Prostate gland (tissue), 2 donors: ENCODE measurements around the gene FKBP14. TPM values are rescaled to one million over a fixed set of nuclear protein-coding genes. Genes with fewer than 3 reads are reported as not detected.

Experiments
- DNase-seq: peaks from one replicate; pipeline ENCODE4 v3.0.0-alpha.2; 2019; ENCODE audit warnings: low spot score
- H3K27ac ChIP-seq, 2 donors: fragments of 200-600 bp; sonication (generic); 2 replicates each; pipeline ENCODE4 v1.5.1; 2017 to 2019
- H3K27me3 ChIP-seq: fragments of 200-600 bp; sonication (generic); replicated peaks from 2 replicates; pipeline ENCODE4 v1.5.1; 2019; ENCODE audit not compliant: insufficient read depth
- H3K36me3 ChIP-seq, 2 donors: fragments of 200-600 bp; sonication (generic); 1 replicate in 1 of 2; 2 replicates in 1 of 2; pipeline versions ENCODE4 v1.5.1 to v1.8.1; 2017 to 2019
- H3K4me1 ChIP-seq: fragments of 200-600 bp; sonication (generic); replicated peaks from 2 replicates; pipeline ENCODE4 v1.5.1; 2019
- H3K4me3 ChIP-seq, 2 donors: fragments of 200-600 bp; sonication (generic); 2 replicates each; pipeline ENCODE4 v1.5.1; 2017 to 2019
- H3K9me3 ChIP-seq: fragments of 200-600 bp; sonication (generic); 2 replicates; pipeline ENCODE4 v1.5.1; 2017
- POLR2A ChIP-seq: fragments of 450-650 bp; IDR thresholded peaks from one replicate; pipeline ENCODE4 v1.6.1; 2016; ENCODE audit warnings: antibody characterized with exemption, mild to moderate bottlenecking
- POLR2AphosphoS5 ChIP-seq: sonication (generic); formaldehyde crosslinking; IDR thresholded peaks from one replicate; pipeline ENCODE4 v1.6.1; 2017; ENCODE audit warnings: antibody characterized with exemption
- WGBS: methylation state at CpG from one replicate; pipeline ENCODE4 v1.1.5; 2018; 5-methylcytosine and 5-hydroxymethylcytosine counted together
- intact Hi-C: fragments of 100-400 bp; cut with DNase I; formaldehyde crosslinking; loops from one replicate; pipeline ENCODE4 v1.14.2; 2022
- total RNA-seq, 2 donors: library from RNA; depleted of rRNA; stranded (reverse); fragments of >200 nt; gene quantifications; one replicate each; pipeline ENCODE4 v1.1.0, GENCODE V29; 2016
- TF ChIP-seq, protein P1 (sequence below), 4 experiments: fragments of 200-600 bp in 2 of 4; fragments of 450-650 bp in 2 of 4; sonication (generic) in 2 of 4; IDR thresholded peaks; 1 replicate in 3 of 4; 2 replicates in 1 of 4; pipeline ENCODE4 v1.5.1; 2016 to 2019; ENCODE audit warnings: antibody characterized with exemption in 4 of 4, mild to moderate bottlenecking in 2 of 4, moderate library complexity in 2 of 4

The FKBP14 gene
- total RNA-seq, 2 donors from 2014 or later = 8.4 to 9.5 TPM

GRCh38 chr7:30018451-30018850, 8.1 kb downstream of the FKBP14 start:
- H3K9me3 ChIP-seq = no peaks in the 10 kb centered on the region
- TF ChIP-seq, protein P1, sequence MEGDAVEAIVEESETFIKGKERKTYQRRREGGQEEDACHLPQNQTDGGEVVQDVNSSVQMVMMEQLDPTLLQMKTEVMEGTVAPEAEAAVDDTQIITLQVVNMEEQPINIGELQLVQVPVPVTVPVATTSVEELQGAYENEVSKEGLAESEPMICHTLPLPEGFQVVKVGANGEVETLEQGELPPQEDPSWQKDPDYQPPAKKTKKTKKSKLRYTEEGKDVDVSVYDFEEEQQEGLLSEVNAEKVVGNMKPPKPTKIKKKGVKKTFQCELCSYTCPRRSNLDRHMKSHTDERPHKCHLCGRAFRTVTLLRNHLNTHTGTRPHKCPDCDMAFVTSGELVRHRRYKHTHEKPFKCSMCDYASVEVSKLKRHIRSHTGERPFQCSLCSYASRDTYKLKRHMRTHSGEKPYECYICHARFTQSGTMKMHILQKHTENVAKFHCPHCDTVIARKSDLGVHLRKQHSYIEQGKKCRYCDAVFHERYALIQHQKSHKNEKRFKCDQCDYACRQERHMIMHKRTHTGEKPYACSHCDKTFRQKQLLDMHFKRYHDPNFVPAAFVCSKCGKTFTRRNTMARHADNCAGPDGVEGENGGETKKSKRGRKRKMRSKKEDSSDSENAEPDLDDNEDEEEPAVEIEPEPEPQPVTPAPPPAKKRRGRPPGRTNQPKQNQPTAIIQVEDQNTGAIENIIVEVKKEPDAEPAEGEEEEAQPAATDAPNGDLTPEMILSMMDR (IDR thresholded peaks at IDR 0.05) = no peak
- intact Hi-C loops = no loop called here

GRCh38 chr7:30012757-30013156, 13.7 kb downstream of the FKBP14 start:
- H3K36me3 ChIP-seq = no peaks in the 10 kb centered on the region
- no peaks in the 10 kb centered on the region for H3K4me1 ChIP-seq
- no peak overlapping the region for H3K27ac ChIP-seq
- H3K9me3 ChIP-seq = no peaks in the 10 kb centered on the region
- TF ChIP-seq POLR2A = no peak
- TF ChIP-seq POLR2AphosphoS5 = no peak
- TF ChIP-seq, protein P1 (IDR thresholded peaks at IDR 0.05) = peak in 2 of 4 experiments; percentile 7 to 16
- H3K4me3 ChIP-seq = no peak overlapping the region
- intact Hi-C loops = no loop called here
- WGBS = 68% methylated on average over 3 of the region's 3 CpGs
- DNase-seq = no peak
- H3K27me3 ChIP-seq = no peaks in the 10 kb centered on the region

More at GRCh38 chr7:30018451-30018850, 8.1 kb downstream of the FKBP14 start:
- no peak for DNase-seq
- no peak overlapping the region for H3K4me3 ChIP-seq
- H3K4me1 ChIP-seq = no peaks in the 10 kb centered on the region
- H3K36me3 ChIP-seq = no peaks in the 10 kb centered on the region
- no peak overlapping the region for H3K27ac ChIP-seq
- H3K27me3 ChIP-seq = no peaks in the 10 kb centered on the region

DNA sequence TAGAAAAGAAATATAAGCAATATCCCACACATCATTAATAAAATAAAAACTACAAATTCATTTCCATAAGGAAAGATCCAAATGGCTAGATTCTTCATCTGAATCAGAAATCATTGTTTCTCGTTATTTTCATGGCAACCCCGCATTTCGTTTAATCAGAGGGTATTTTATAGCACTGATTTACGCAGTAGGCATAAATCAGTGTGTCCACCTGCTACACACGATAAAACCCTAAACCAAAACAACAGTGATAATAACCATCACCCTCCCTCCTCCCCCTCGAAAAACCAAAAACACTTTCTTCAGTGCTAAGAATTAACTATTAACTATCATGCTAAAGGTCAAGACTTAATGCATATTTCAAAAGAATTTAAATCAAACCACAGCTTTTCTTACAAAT, 16.5 kb downstream of the FKBP14 start:
- H3K27ac ChIP-seq = no peak overlapping the region
- no peaks in the 10 kb centered on the region for H3K36me3 ChIP-seq
- H3K9me3 ChIP-seq = no peaks in the 10 kb centered on the region
- H3K4me3 ChIP-seq = no peak overlapping the region
- no peaks in the 10 kb centered on the region for H3K4me1 ChIP-seq
- no peak for DNase-seq
- 74% methylated on average over 6 of the region's 6 CpGs for WGBS
- no peak for TF ChIP-seq POLR2A
- TF ChIP-seq, protein P1 (IDR thresholded peaks at IDR 0.05) = no peak
- TF ChIP-seq POLR2AphosphoS5 = no peak
- intact Hi-C loops = no loop called here
- H3K27me3 ChIP-seq = no peaks in the 10 kb centered on the region

DNA sequence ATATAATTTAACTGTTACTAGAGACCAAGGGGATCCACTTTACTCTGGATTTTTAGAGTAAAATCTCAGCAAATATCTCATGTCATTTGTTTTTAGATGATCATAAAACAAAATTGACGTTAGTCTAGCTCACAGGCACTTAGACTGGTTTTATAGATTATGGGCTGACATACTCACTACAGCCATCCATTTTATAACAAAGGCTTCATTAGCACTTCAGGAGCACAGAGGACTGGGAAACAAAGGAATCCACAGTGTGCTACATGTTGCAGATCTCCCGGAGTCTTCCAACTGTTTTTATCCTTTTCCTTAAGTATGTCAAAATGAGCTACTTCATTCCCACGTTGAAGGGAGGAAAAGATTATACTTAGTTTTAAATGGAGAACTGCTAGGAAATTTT, 21.0 kb downstream of the FKBP14 start:
- 39% methylated on average over 3 of the region's 3 CpGs for WGBS
- H3K27ac ChIP-seq = no peak overlapping the region
- H3K4me1 ChIP-seq = no peaks in the 10 kb centered on the region
- intact Hi-C loops = no loop called here
- H3K9me3 ChIP-seq = no peaks in the 10 kb centered on the region
- no peak overlapping the region for H3K4me3 ChIP-seq
- TF ChIP-seq, protein P1 (IDR thresholded peaks at IDR 0.05) = no peak
- TF ChIP-seq POLR2AphosphoS5 (no peak), POLR2A (no peak)
- DNase-seq = no peak
- no peaks in the 10 kb centered on the region for H3K27me3 ChIP-seq
- H3K36me3 ChIP-seq = no peaks in the 10 kb centered on the region

DNA sequence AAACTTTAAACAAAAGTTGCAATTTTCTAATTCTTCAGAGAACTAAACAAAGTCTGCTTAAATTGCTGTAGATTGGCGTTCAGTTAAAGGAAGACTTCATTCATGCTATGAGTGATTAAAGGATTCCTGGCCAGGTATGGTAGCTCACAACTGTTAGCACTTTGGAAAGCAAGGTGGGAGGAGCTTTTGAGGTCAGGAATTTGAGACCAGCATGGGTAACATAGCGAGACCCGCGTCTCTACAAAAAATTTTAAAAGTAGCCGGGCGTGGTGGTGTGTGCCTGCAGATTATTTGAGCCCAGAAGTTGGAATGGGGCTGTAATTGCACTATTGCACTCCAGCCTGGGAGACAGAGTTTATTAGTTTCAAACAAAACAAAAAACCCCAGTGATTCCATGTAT, 23.4 kb downstream of the FKBP14 start:
- Histone ChIP-seq H3K4me3 (no peak overlapping the region), H3K27me3 (no peaks in the 10 kb centered on the region), H3K36me3 (no peaks in the 10 kb centered on the region), H3K9me3 (no peaks in the 10 kb centered on the region), H3K4me1 (no peaks in the 10 kb centered on the region), H3K27ac (no peak overlapping the region)
- TF ChIP-seq, protein P1 (IDR thresholded peaks at IDR 0.05) = no peak
- no peak for TF ChIP-seq POLR2AphosphoS5
- TF ChIP-seq POLR2A = no peak
- no peak for DNase-seq
- 47% methylated on average over 6 of the region's 6 CpGs for WGBS
- intact Hi-C loops = no loop called here
